Stimulated activated CD4-positive, alpha-beta T cell treated with anti-CD3 and anti-CD28 coated beads, Interleukin-12 subunit alpha, Interleukin-12 subunit beta, amount 100 ng/mL, for 48 hours (primary cell): Measurements from ENCODE around the gene SLC6A4.
"Not testable (repeated sequence)": the region's sequence is repeated elsewhere in the genome, so short reads cannot be mapped to it uniquely, and the experiment has no call there.

Experiments used
- DNase-seq, 3 donors: peaks; one replicate each; pipeline ENCODE4 v3.0.0-alpha.2; 2020; ENCODE audit warnings: low read depth in 2 of 3, low spot score in 1 of 3

The SLC6A4 gene

GRCh38 chr17:30238387-30239088 lies 3.0 kb upstream of the SLC6A4 start:
- no peak for DNase-seq

- no peak for DNase-seq
Observed at GRCh38 chr17:30238003-30238344, 2.5 kb upstream of the SLC6A4 start.

GRCh38 chr17:30237296-30238002 lies 2.0 kb upstream of the SLC6A4 start:
- DNase-seq = no peak

GRCh38 chr17:30236766-30237165 lies 1.3 kb upstream of the SLC6A4 start:
- no peak for DNase-seq

GRCh38 chr17:30236297-30236624 lies 764 bp upstream of the SLC6A4 start:
- DNase-seq = no peak

- no peak for DNase-seq
Observed at GRCh38 chr17:30234964-30235363, 533 bp downstream of the SLC6A4 start.

- DNase-seq = no peak
Observed at GRCh38 chr17:30234296-30234695, 1.2 kb downstream of the SLC6A4 start.

- no peak for DNase-seq
Observed at GRCh38 chr17:30232824-30233427, 2.6 kb downstream of the SLC6A4 start.

- no peak for DNase-seq
Observed at GRCh38 chr17:30232015-30232823, 3.3 kb downstream of the SLC6A4 start.

- DNase-seq = no peak
Observed at GRCh38 chr17:30230596-30231125, 4.8 kb downstream of the SLC6A4 start.

- DNase-seq = not testable (repeated sequence)
Observed at GRCh38 chr17:30230009-30230408, 5.5 kb downstream of the SLC6A4 start.

GRCh38 chr17:30229012-30229411 lies 6.5 kb downstream of the SLC6A4 start:
- DNase-seq = no peak

- DNase-seq = no peak
Observed at GRCh38 chr17:30228011-30228410, 7.5 kb downstream of the SLC6A4 start.

- DNase-seq = no peak
Observed at GRCh38 chr17:30226878-30227277, 8.6 kb downstream of the SLC6A4 start.

GRCh38 chr17:30225919-30226553 lies 9.5 kb downstream of the SLC6A4 start:
- no peak for DNase-seq

GRCh38 chr17:30225112-30225511 lies 10.4 kb downstream of the SLC6A4 start:
- DNase-seq = no peak

- DNase-seq = no peak
Observed at GRCh38 chr17:30224419-30224960, 11.0 kb downstream of the SLC6A4 start.

GRCh38 chr17:30222721-30223175 lies 12.7 kb downstream of the SLC6A4 start:
- DNase-seq = no peak

- no peak for DNase-seq
Observed at GRCh38 chr17:30222251-30222650, 13.2 kb downstream of the SLC6A4 start.

- no peak for DNase-seq
Observed at GRCh38 chr17:30221346-30221745, 14.2 kb downstream of the SLC6A4 start.

GRCh38 chr17:30220414-30220813 lies 15.1 kb downstream of the SLC6A4 start:
- DNase-seq = no peak
